HG02885 (cell line): ENCODE measurements around the gene TMPRSS3.
A peak's percentile ranks its signal among the peaks of the same experiment; 100 is the strongest.

ENCODE experiments used
- ATAC-seq: cut with Tn5 transposase; IDR thresholded peaks from one replicate; pipeline ENCODE4 v1.9.1; 2021; ENCODE audit warnings: mild to moderate bottlenecking; ENCODE audit not compliant: unreplicated experiment, poor library complexity

TMPRSS3 gene

DNA sequence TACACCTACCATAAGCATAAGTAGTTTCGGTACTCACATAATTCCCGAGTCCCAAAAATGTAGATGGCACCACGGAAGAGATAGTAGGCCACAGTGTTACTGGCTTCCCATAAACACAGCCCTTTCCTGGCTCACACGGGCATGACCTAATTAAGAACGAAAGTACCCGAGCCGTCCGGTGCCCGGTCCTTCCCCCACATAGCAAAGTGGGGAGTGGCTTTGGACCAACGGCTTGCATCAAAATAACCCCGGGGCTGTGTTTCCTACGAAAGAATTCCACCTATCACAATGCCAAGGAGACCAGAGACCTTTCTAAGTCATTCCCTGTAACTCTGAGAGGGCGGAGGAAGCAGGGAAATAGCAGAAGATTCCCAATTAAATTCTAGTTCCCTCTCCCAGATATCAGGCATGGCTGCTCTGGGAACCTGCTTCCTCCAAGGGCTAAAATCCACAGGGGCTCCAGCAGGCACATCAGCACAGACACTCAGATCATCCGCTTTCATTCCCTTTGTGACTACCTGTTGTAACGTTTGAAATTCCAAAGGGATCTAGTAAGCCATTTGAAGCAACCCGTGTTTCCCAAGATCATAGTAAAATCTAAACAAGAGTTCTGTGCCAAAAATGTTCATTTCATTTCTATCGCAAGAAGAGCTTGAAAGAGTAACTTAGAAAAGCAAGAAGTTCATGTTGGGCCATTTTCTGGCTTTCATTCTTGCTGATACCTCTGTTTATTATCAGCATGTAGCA, at the start of gene TMPRSS3:
Gene TMPRSS3 (minus strand): TSS at position 148 of the 747 bp plus-strand sequence. CDS start 635 bp downstream, outside the sequence.
- ATAC-seq, result no peak

GRCh38 chr21:42445311-42445710, 49.5 kb upstream of the TMPRSS3 start:
- no peak for ATAC-seq

- ATAC-seq, result no peak
Observed at GRCh38 chr21:42444745-42445059, 48.9 kb upstream of the TMPRSS3 start.

- ATAC-seq, result no peak
Observed at GRCh38 chr21:42443876-42444744, 48.3 kb upstream of the TMPRSS3 start.

DNA sequence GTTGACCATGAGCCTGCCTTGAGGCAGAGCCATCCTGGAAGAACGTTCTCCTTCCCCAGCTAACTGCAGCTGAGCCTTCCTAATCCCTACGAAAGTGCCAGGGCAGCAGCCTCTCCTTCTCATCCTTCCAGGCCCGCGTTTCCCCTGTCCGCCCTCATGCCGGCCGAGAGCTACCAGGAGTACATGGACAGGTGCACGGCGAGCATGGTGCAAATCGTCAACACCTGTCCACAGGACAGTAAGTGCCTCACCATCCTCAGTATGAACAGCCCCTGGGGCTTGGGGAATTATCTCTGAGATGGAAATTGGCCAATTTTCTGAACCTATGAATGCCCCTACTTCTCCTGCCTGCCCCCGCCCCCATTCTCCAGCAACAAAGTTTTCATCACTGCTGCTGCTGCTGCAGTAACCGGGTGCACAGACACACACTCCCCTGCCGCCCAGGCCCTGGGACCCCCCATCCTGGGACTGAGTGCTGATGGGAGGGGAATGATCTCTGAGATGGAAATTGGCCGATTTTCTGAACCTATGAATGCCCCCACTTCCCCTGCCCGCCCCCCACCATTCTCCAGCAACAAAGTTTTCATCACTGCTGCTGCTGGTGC, 47.4 kb upstream of the TMPRSS3 start:
- ATAC-seq, result no peak

DNA sequence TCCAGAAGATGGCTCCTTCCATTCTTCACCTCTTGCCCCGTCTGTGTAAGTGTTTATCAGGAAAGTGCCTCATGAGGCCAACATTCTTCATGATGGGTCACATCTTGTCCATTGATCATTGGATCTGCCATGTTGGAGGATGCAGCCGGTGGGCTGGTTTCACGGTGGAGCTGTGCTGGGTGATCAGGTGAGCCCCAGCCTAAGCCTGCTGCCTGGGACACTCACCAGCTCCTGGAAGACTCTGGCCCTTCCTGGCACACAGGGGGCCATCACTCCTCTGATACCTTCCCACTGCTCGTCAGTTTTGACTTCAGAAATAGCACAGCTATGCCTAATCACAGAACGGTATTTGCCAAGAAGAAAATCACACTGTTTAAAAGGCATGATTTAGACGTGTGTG, 46.1 kb upstream of the TMPRSS3 start:
- ATAC-seq, result no peak

DNA sequence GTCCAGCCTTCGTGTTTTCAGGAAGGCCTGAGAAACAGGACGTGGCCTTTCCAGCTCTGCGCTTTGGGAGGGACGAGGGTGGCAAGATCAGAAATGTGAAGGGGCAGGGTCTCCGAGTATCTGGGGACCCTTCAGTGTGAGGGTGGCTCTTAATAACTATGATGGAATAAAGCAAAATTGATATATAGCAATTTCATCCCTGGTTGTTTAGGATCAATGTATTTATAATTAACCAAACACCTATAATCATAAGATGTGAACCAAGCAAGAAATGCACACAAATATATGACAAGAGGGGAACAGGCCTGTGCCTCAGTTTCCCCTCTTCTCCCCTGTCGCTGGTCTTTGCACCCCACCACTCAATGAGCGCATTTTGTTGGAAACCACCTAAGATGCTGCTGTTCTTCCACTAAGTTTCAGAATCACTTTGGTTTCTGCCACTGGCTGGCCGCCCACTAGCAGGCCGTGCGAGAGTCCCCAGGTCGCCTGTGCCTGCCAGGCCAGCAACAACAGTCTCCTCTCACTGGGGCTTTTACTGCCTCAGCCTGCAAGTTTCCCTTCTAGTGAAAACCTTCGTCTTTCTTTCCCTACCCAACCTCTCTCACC, 44.4 kb upstream of the TMPRSS3 start:
- peak; percentile 76 for ATAC-seq

DNA sequence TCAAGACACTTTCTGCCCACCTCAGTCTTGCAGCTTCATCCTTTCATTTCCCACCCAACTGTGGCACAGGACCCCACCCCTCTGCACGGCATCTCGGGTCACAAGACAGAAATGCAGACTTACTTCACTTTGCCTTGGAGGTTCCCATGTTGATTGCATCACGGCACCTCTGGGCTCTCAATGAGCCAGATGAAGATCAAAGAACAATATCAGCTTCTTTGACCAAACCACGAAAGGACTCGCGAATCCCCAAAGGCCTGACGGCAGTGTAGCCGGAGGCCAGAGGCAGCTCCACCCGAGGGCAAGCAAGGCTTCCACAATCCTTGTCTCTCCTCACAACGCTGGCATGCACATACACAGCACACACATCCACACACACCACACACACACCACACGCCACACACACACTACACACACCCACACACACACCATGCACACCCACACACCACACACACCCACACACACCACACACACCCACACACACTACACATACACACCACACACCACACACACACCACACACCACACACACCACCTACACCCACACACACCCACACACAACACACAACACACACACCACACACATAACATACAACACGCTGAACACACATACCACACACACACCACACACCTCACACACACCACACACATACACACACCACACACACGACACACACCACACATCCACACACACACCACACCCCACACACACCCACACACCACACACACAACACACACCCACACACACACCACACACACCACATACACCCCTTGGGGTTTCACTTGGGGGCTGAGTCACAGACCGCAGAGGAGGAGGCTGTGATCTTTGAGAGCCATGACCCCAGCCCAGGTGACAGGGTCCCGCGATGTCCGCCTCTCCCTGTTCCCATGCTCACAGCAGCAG, 43.7 kb upstream of the TMPRSS3 start:
- no peak for ATAC-seq

DNA sequence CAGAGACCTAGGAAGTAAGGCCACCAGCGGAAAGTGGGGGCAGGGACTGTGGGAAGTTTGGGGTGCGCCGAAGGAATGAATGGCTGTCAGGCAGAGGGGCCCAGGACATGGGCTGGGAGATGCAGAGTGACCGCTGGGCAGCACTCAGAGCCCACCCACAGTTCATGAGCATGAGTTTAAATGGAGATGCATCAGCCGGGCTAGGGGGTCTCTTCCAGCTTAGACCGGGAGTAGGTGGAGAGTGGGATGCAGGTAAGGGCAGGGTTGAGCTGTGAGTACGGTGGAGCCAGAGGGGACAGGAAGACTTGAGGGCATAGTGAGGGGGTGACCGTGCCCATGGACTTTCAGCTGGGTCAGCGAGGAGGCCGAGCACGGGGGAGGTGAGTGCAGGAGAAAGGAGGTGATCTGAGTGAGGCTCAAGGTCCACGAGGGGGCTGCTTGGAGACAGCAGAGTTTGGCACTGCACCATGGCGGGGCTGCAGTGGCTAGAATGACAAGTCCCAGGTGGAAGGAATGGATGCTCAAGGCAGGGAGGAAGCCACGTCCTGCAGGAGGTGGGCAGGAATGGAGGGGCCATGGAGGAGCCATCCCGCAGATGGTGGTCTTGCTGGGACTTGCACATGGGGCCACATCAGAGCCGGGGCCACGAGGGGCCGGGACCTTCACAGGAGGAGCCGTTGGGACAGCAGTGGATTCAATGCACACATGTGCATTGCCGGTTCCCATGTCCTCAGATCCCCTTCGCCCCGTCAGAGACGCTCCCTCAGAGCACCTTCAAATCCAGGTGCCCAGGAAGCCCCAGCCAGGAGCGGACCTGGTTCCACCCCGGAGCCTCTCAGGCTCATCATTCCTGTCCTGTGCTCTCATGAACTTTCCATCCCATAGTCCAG, 42.7 kb upstream of the TMPRSS3 start:
- ATAC-seq, result no peak

DNA sequence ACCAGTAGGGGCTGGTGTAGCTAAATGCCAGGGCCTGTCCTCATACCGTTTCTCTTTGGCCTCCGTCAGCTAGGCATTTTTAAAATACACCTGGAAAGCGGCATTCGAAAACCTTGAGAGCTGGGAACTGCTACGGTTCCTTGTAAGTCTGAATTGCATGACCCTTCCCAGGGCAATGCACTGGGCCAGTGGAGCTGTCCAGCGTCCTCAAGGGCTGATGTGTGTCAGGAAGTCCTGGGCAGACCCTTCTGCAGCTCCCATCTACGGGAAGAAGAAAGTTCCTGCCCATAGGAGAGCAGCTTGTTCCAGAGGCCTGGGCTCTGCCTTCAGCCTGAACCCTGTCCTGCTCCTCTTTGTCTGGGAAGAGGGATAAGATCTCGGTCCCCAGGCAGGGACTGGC, 41.9 kb upstream of the TMPRSS3 start:
- ATAC-seq, result no peak

- ATAC-seq, result no peak
Observed at GRCh38 chr21:42436914-42437313, 41.1 kb upstream of the TMPRSS3 start.

DNA sequence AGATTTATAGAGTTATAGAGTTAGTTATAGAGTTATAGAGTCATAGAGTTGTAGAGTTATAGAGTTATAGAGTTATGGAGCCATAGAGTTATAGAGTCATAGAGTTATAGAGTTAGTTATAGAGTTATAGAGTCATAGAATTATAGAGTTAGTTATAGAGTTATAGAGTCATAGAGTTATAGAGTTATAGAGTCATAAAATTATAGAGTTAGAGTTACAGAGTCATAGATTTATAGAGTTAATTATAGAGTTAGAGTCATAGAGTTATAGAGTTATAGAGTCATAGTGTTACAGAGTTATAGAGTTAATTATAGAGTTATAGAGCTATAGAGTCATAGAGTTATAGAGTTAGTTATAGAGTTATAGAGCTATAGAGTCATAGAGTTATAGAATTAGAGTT, 40.0 kb upstream of the TMPRSS3 start:
- no peak for ATAC-seq

DNA sequence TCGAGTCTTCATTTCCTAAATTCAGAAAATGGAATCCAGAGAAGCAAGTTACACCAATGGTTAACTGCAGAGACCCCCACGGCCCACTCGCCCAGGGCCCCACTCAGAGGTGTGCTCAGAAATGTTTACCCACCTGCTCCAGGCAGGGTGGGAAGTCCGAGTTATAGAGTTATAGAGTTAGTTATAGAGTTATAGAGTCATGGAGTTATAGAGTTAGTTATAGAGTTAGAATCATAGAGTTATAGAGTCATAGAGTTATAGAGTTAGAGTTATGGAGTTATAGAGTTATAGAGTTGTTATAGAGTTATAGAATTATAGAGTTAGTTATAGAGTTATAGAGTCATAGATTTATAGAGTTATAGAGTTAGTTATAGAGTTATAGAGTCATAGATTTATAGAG, 39.5 kb upstream of the TMPRSS3 start:
- ATAC-seq, result no peak

GRCh38 chr21:42434884-42435283, 39.0 kb upstream of the TMPRSS3 start:
- ATAC-seq, result no peak

- ATAC-seq, result no peak
Observed at GRCh38 chr21:42433946-42434551, 38.2 kb upstream of the TMPRSS3 start.

- no peak for ATAC-seq
Observed at GRCh38 chr21:42432695-42433094, 36.8 kb upstream of the TMPRSS3 start.

- ATAC-seq, result no peak
Observed at GRCh38 chr21:42431196-42431595, 35.3 kb upstream of the TMPRSS3 start.

- ATAC-seq, result no peak
Observed at GRCh38 chr21:42430521-42430920, 34.7 kb upstream of the TMPRSS3 start.

DNA sequence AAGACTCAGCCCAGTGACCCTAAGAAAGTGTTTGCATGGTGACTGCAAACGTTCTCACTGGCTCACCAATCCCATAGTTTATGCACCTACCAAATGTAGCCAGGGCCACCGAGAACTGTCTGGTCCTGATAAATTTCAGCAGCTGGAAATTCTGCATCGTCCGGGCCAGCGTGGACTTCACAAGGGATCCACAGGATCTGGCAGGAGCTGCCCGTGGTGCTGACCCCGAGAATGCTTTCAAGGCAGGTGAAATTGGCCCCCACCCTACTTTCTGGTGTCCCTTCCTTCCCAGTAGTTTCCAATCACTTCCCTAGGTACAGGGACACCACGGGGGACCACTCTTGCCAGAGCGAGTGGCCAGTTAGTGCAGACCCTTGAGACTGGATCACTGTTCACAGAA, 34.0 kb upstream of the TMPRSS3 start:
- ATAC-seq, result no peak
